Measurements from ENCODE around the gene UBE2R2.

UBE2R2 gene

DNA sequence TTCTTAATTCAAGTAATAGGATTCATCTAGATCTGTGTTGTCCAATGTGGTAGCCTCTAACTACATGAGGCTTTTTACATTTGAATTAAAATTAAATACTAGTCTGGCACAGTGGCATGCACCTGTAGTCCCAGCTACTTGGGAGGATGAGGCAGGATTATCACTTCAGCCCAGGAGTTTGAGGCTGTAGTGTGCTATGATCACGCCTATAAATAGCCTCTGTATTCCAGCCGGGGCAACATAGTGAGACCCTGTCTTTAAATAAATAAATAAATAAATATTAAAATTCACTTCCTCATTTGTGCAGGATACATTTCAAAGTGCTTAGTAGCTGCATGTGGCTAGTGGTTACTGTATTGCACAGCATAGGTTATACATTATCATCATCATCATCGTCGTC is 91.8 kb downstream of the UBE2R2 start:
- Histone ChIP-seq H3K4me1 (ENCODE audit: control insufficient read depth, insufficient read depth, low read length) (no peaks in the 10 kb centered on the region), H3K36me3 (ENCODE audit: control insufficient read depth in 2 of 2, insufficient read depth in 1 of 2, low read length in 2 of 2) (peaks cover 14 to 35% of the 10 kb centered on the region in 2 experiments), H3K9me3 (ENCODE audit: control insufficient read depth, insufficient read depth, low read depth, low read length) (no peaks in the 10 kb centered on the region), H3K27ac (ENCODE audit: extremely low read depth, low read depth, low read length) (no peak overlapping the region), H3K4me3 (ENCODE audit: low read depth, low read length) (no peak overlapping the region)
- CTCF ChIA-PET = interaction anchor here (0.6 to 1.5 kb wide), 2 partner anchors 8 to 15 kb away, joined by 3 to 4 read pairs; no protein-coding TSS in a partner anchor
- TF ChIP-seq ZFP3 (tag by site-specific recombination; IDR thresholded peaks at IDR 0.05; ENCODE audit: low read depth) (no peak), ZNF121 (tag by site-specific recombination; IDR thresholded peaks at IDR 0.05) (peak; percentile 42; the same call in 1 of the 2 replicates), ZNF660 (tag by site-specific recombination; IDR thresholded peaks at IDR 0.05) (0 out of 2 replicates have a peak, but pooled peaks have one; percentile 62)
- POLR2A ChIA-PET = no interaction called here

DNA sequence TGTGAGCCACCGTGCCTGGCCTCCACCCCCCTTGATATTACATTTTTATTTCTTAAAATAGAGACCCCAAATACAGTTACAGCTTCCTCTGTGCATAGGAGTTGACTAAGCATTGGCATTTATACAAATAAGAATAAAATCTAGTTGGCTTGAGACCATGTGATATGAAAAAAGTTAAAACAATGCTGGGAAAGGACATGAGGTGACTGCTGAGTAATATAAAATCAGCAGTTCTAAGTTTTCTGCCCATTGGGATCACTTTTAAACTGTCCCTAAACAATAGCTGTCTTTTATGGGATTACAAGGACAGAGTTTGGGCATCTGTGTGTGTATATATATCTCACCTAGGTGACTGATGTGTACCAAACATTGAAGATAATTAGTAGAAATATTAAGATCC is 96.6 kb downstream of the UBE2R2 start:
- H3K9me3 ChIP-seq (ENCODE audit: control insufficient read depth, insufficient read depth, low read depth, low read length) = no peaks in the 10 kb centered on the region
- H3K36me3 ChIP-seq (ENCODE audit: control insufficient read depth in 2 of 2, insufficient read depth in 1 of 2, low read length in 2 of 2) = peaks cover 22 to 62% of the 10 kb centered on the region in 2 experiments
- no peak for TF ChIP-seq ZNF768 (tag by site-specific recombination; IDR thresholded peaks at IDR 0.05)
- TF ChIP-seq ZBTB7A (tag by site-specific recombination; IDR thresholded peaks at IDR 0.05; ENCODE audit: low read depth) = no peak
- no peak overlapping the region for H3K27ac ChIP-seq (ENCODE audit: extremely low read depth, low read depth, low read length)
- ChIA-PET POLR2A (interaction anchor here (1.2 kb wide), 1 partner anchor 29 kb away, joined by 3 read pairs; no protein-coding TSS in a partner anchor), CTCF (interaction anchor here (0.7 to 5.3 kb wide), 4 partner anchors 11 to 176 kb away, joined by 3 to 34 read pairs (median 6); no protein-coding TSS in a partner anchor)
- no peaks in the 10 kb centered on the region for H3K4me1 ChIP-seq (ENCODE audit: control insufficient read depth, insufficient read depth, low read length)
- no peak overlapping the region for H3K4me3 ChIP-seq (ENCODE audit: low read depth, low read length)

DNA sequence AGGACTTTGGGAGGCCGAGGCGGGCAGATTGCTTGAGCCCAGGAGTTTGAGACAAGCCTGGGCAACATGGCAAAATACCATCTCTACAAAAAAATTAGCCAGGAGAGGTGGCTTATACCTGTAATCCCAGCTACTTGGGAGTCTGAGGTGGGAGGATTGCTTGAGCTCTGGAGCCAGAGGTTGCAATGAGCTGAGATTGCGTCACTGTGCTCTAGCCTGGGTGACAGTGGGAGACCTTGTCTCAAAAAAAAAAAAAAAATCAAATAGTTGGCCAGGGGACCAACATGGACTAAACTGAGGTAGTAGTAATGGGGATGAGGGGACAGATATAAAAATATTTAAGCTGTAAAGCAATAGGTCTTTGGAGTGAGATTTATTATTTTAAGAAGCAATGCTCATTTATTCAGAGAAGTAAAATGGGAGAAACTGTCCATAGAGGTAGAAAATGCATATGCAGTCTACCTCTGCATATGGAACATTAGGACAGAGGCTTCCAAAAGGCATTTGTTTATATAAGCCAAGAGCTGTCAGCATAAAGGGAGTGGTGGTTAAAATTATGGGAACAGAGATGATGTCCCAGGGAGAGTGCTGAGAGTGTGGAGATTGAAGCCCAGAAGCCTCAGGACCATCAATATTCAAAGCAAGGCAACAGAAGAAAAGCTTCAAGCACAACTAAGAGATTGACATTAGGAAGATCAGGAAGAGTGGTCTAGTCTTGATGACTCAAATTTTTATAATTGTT is 98.1 kb downstream of the UBE2R2 start:
- TF ChIP-seq KLF8 (tag by site-specific recombination; IDR thresholded peaks at IDR 0.05) (no peak), ZNF510 (tag by site-specific recombination; IDR thresholded peaks at IDR 0.05; ENCODE audit: insufficient replicate concordance) (no peak), ZNF830 (tag by site-specific recombination; IDR thresholded peaks at IDR 0.05; ENCODE audit: low read depth) (no peak), SETDB1 (IDR thresholded peaks at IDR 0.05; ENCODE audit: insufficient read length, low read length) (no peak), ZNF138 (tag by site-specific recombination; IDR thresholded peaks at IDR 0.05; ENCODE audit: borderline replicate concordance) (no peak), ZNF132 (tag by site-specific recombination; IDR thresholded peaks at IDR 0.05; ENCODE audit: borderline replicate concordance) (no peak), ZNF121 (tag by site-specific recombination; IDR thresholded peaks at IDR 0.05) (no peak), KLF1 (tag by site-specific recombination; IDR thresholded peaks at IDR 0.05) (0 out of 2 replicates have a peak, but pooled peaks have one; percentile 12)
- ChIA-PET CTCF (interaction anchor here (0.7 to 5.3 kb wide), 5 partner anchors 9 to 711 kb away, joined by 3 to 34 read pairs (median 6); no protein-coding TSS in a partner anchor), POLR2A (interaction anchor here (0.6 to 0.7 kb wide), 2 partner anchors 102 to 133 kb away, joined by 3 to 4 read pairs; partner anchors contain the start of gene UBAP2)
- Histone ChIP-seq H3K9me3 (ENCODE audit: control insufficient read depth, insufficient read depth, low read depth, low read length) (no peaks in the 10 kb centered on the region), H3K4me3 (ENCODE audit: low read depth, low read length) (no peak overlapping the region), H3K27ac (ENCODE audit: extremely low read depth, low read depth, low read length) (no peak overlapping the region), H3K36me3 (ENCODE audit: control insufficient read depth in 2 of 2, insufficient read depth in 1 of 2, low read length in 2 of 2) (peaks cover 22 to 74% of the 10 kb centered on the region in 2 experiments), H3K4me1 (ENCODE audit: control insufficient read depth, insufficient read depth, low read length) (no peaks in the 10 kb centered on the region)

DNA sequence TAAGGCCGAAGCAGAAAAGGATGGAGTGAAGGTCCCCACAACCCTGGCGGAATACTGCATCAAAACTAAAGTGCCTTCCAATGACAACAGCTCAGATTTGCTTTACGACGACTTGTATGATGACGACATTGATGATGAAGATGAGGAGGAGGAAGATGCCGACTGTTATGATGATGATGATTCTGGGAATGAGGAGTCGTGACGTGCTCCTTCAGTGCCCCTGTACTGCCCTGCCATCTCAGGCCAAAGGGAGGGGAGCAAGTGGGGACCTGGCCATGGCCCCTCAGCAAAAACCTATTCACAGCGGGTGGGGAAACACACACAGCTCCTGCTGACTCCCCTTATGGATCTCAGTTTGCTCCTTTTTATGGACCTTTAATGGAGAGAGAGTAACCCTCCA is 100.1 kb downstream of the UBE2R2 start:
- Histone ChIP-seq H3K4me3 (ENCODE audit: low read depth, low read length) (no peak overlapping the region), H3K36me3 (ENCODE audit: control insufficient read depth in 2 of 2, insufficient read depth in 1 of 2, low read length in 2 of 2) (peaks cover 19 to 91% of the 10 kb centered on the region in 2 experiments), H3K4me1 (ENCODE audit: control insufficient read depth, insufficient read depth, low read length) (no peaks in the 10 kb centered on the region), H3K27ac (ENCODE audit: extremely low read depth, low read depth, low read length) (no peak overlapping the region), H3K9me3 (ENCODE audit: control insufficient read depth, insufficient read depth, low read depth, low read length) (no peaks in the 10 kb centered on the region)
- CTCF ChIA-PET = interaction anchor here (0.7 to 1.0 kb wide), 2 partner anchors 8 to 10 kb away, joined by 3 to 4 read pairs; no protein-coding TSS in a partner anchor
- TF ChIP-seq ZIC2 (tag by site-specific recombination; IDR thresholded peaks at IDR 0.05) (0 out of 2 replicates have a peak, but pooled peaks have one; percentile 9), HOXC10 (CRISPR knock-in tag; IDR thresholded peaks at IDR 0.05) (no peak), ZNF514 (tag by site-specific recombination; IDR thresholded peaks at IDR 0.05) (no peak)
- TF ChIP-seq, protein P1, sequence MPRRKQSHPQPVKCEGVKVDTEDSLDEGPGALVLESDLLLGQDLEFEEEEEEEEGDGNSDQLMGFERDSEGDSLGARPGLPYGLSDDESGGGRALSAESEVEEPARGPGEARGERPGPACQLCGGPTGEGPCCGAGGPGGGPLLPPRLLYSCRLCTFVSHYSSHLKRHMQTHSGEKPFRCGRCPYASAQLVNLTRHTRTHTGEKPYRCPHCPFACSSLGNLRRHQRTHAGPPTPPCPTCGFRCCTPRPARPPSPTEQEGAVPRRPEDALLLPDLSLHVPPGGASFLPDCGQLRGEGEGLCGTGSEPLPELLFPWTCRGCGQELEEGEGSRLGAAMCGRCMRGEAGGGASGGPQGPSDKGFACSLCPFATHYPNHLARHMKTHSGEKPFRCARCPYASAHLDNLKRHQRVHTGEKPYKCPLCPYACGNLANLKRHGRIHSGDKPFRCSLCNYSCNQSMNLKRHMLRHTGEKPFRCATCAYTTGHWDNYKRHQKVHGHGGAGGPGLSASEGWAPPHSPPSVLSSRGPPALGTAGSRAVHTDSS (tag by site-specific recombination; IDR thresholded peaks at IDR 0.05) = peak; percentile 90
- POLR2A ChIA-PET = no interaction called here
